K562 (cell line): ENCODE data around the gene CRKL. TPM values are rescaled to one million over a fixed set of nuclear protein-coding genes. Genes with fewer than 3 reads are reported as not detected.

ENCODE experiments used
- CREM ChIP-seq: IDR thresholded peaks from 2 replicates; pipeline ENCODE4 v1.6.1; 2014; ENCODE audit warnings: antibody characterized with exemption, low read depth
- KLF10 ChIP-seq: fragments of 250-450 bp; sonication (Bioruptor Pico); IDR thresholded peaks from 2 replicates; pipeline ENCODE4 v1.6.1; 2021; ENCODE audit warnings: matching md5 sums
- MTA2 ChIP-seq: fragments of 450-650 bp; IDR thresholded peaks from 2 replicates; pipeline ENCODE4 v1.6.1; 2016; ENCODE audit warnings: low read depth
- PML ChIP-seq: IDR thresholded peaks from 2 replicates; pipeline ENCODE4 v1.6.1; 2012; ENCODE audit warnings: low read length, inconsistent platforms
- PRMT5 ChIP-seq: sonication (generic); formaldehyde crosslinking; IDR thresholded peaks from 2 replicates; pipeline ENCODE4 v1.5.0; 2020; ENCODE audit warnings: missing genetic modification reagents
- RERE ChIP-seq: sonication (generic); formaldehyde crosslinking; IDR thresholded peaks from 2 replicates; pipeline ENCODE4 v1.8.0; 2023; ENCODE audit warnings: missing genetic modification reagents, mild to moderate bottlenecking, borderline replicate concordance
- SIX5 ChIP-seq, 2 experiments: IDR thresholded peaks; 2 replicates each; pipeline ENCODE4 v1.6.1; 2011; ENCODE audit warnings: low read length in 2 of 2, borderline replicate concordance in 1 of 2, low read depth in 1 of 2, mild to moderate bottlenecking in 1 of 2, moderate library complexity in 1 of 2; ENCODE audit not compliant: insufficient read depth in 1 of 2
- ZBTB40 ChIP-seq, 2 experiments: fragments of 450-650 bp in 1 of 2; sonication (generic) in 1 of 2; formaldehyde crosslinking in 1 of 2; IDR thresholded peaks; 2 replicates each; pipeline versions ENCODE4 v1.7.1 to v1.9.0; 2016 to 2022; ENCODE audit warnings: inconsistent platforms in 1 of 2, mild to moderate bottlenecking in 1 of 2, missing genetic modification reagents in 1 of 2
- ZNF57 ChIP-seq: fragments of 450-650 bp; formaldehyde crosslinking; IDR thresholded peaks from 2 replicates; pipeline ENCODE4 v1.4.0; 2020; ENCODE audit warnings: mild to moderate bottlenecking, moderate library complexity
- polyA plus RNA-seq, 8 experiments: library from polyadenylated mRNA; depleted of rRNA in 4 of 8; stranded (reverse) in 5 of 8; unstranded in 3 of 8; fragments of >200 nt; fragmentation: Nextera tagmentation in 2 of 8; fragmentation: Illumina TruSeq in 1 of 8; extraction: Ambion mirVana in 2 of 8; extraction: Trizol in 1 of 8; gene quantifications; 2 replicates each; pipeline versions ENCODE4 v1.2.1 to v1.2.3, GENCODE V29; 2011 to 2014; ENCODE audit warnings: inconsistent platforms in 1 of 8, missing spikeins in 1 of 8
- total RNA-seq, 7 experiments: library from RNA; depleted of rRNA in 6 of 7; stranded (reverse); fragments of >200 nt in 6 of 7; fragmentation: Illumina TruSeq in 2 of 7; extraction: Trizol in 2 of 7; gene quantifications; 2 replicates each; pipeline versions ENCODE4 v1.2.1 to v1.2.3, GENCODE V29; 2011 to 2021; ENCODE audit warnings: low replicate concordance in 1 of 7
- TF ChIP-seq, protein P1 (sequence below): fragments of 200-400 bp; formaldehyde crosslinking; IDR thresholded peaks from 2 replicates; pipeline ENCODE4 v1.6.1; 2017; ENCODE audit warnings: mild to moderate bottlenecking, low read depth, low read length, moderate library complexity

The CRKL gene
- total and polyA plus RNA-seq, 9 of the 15 experiments (the other 6 are each of a cell fraction or from before 2014, with no cell fraction given): 100 to 263 (median 124) TPM

DNA sequence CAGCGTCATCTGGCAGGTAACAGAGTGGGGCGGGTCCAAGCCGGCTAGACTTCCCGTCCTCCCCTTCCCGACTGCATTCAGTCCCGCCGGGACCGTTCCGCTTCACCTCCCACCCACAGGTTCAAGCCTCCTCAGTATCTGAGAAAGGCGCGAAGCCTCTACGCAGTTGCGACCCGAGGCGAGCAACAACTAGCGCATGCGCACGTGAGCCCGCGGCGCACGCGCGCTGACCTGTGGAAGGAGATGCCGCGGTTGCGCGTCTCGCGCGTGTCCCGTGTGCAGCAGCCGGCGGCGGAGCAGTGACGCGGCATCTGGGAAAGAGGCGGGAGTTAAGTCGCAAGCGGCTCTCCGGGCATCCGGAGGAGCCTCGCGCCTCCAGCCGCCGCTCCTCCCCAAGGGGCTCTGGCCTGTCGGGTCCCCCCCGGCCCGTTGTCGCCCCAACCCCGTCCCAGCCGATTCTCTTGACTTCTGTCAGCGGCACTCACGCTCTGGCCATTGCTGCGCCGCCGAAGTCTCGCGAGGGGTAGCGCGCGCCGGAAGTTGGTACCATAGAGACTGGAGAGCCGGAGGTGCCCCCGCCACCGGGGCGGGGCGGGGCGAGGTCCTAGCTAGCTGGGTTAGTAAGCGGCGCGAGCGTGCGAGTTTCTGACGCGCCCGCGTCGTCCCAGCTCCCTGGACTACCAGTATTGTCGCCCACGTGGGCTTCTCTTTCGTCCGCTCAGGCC lies 84.6 kb downstream of the CRKL start, which contains the start of gene THAP7 (continued):
- no peak for TF ChIP-seq RERE (CRISPR knock-in tag)
- TF ChIP-seq ZBTB40 (IDR thresholded peaks at IDR 0.05): no peak
- no peak for TF ChIP-seq ZBTB40 (CRISPR knock-in tag; IDR thresholded peaks at IDR 0.05)
- TF ChIP-seq MTA2: no peak
- TF ChIP-seq PRMT5 (CRISPR knock-in tag): no peak
- peak in 1 of 2 experiments; percentile 32; a peak in 2 of 4 replicates for TF ChIP-seq SIX5 (IDR thresholded peaks at IDR 0.05; ENCODE audit: borderline replicate concordance in 1 of 2, insufficient read depth in 1 of 2, low read depth in 1 of 2, low read length in 2 of 2)
- TF ChIP-seq KLF10 (CRISPR knock-in tag): no peak
- no peak for TF ChIP-seq PML
- TF ChIP-seq ZNF57 (CRISPR knock-in tag): peak; percentile 78
- TF ChIP-seq, protein P1, sequence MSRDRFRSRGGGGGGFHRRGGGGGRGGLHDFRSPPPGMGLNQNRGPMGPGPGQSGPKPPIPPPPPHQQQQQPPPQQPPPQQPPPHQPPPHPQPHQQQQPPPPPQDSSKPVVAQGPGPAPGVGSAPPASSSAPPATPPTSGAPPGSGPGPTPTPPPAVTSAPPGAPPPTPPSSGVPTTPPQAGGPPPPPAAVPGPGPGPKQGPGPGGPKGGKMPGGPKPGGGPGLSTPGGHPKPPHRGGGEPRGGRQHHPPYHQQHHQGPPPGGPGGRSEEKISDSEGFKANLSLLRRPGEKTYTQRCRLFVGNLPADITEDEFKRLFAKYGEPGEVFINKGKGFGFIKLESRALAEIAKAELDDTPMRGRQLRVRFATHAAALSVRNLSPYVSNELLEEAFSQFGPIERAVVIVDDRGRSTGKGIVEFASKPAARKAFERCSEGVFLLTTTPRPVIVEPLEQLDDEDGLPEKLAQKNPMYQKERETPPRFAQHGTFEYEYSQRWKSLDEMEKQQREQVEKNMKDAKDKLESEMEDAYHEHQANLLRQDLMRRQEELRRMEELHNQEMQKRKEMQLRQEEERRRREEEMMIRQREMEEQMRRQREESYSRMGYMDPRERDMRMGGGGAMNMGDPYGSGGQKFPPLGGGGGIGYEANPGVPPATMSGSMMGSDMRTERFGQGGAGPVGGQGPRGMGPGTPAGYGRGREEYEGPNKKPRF: no peak
- no peak for TF ChIP-seq CREM
